DMS53 treated with DMSO at 0.1 percent for 48 hours (cell line): Measurements from ENCODE around the gene QRICH2.

Experiments used
- DNase-seq: peaks from one replicate; lab custom pipeline; 2025; ENCODE audit not compliant: unreplicated experiment; lab: John Stamatoyannopoulos, UW

QRICH2 gene

DNA sequence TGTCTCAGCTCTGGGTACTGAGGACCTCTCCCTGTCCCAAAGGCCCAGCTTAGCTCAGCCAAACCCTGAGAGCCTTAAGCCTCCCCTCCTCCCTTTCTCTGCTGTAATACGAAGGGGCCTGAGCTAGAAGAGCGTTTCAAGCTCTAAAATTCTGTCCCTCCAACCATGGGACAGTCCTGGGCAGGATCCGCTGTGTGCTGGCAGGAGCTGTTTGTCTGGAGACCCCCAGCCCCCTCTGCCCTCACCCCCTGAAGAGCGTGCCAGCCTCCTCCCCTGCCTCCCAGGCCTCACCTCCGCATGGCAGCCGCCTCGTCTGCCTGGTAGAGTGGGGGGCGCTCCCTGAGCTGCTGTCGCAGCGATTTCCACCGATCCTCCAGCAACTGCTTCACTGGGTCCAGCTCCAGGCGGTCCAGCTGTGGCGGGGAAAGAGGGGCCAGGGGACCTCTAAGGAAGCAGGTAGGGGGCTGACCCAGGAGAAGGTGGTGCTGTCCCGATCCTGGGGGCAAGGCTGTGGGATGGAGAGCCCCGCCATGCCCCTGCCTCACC lies 28.3 kb downstream of the QRICH2 start:
- no peak for DNase-seq

DNA sequence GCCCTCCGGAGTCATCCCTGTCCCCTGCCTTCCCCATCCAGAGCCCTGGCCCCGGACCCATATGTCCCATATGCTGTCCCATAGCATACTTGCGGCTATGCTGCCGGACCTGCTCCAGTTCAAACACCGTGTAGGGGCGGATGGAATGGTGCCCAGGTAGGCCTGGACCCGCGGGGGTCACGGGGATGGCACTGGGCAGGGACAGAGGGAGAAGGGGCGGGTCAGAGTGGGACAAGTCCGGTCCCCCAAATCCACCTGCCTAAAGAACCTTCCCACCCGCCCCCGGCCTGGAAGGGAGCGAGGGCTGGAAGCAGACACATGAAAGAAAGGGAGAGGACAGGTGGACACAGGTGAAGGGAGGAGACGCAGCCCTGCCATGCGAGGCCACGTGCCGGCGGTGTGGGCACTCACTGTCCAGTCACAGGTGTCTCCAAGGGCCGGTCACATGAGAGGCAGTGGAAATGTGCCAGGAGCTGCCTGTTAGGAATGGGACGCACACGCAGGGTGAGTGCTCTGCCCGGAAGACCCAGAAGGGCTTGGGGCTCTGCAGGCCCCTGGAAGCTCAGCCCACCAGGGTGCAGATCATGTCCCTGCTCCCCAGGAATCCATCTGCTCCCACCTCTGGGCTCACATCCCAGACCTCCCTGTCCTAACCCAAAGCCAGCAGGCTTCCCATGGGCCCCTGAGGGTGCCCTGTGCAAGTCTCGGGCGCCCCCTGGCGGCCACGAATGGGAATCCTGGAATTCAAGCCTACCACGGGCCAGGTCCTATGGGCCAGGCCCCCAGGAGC lies 28.9 kb downstream of the QRICH2 start:
- DNase-seq: peak; percentile 84

GRCh38 chr17:76278268-76278908 lies 29.7 kb downstream of the QRICH2 start:
- no peak for DNase-seq

GRCh38 chr17:76277300-76278267 lies 30.5 kb downstream of the QRICH2 start:
- no peak for DNase-seq

- no peak for DNase-seq
These were observed 31.4 kb downstream of the QRICH2 start for GRCh38 chr17:76276461-76277299.

GRCh38 chr17:76276069-76276431 lies 32.0 kb downstream of the QRICH2 start:
- DNase-seq: no peak

DNA sequence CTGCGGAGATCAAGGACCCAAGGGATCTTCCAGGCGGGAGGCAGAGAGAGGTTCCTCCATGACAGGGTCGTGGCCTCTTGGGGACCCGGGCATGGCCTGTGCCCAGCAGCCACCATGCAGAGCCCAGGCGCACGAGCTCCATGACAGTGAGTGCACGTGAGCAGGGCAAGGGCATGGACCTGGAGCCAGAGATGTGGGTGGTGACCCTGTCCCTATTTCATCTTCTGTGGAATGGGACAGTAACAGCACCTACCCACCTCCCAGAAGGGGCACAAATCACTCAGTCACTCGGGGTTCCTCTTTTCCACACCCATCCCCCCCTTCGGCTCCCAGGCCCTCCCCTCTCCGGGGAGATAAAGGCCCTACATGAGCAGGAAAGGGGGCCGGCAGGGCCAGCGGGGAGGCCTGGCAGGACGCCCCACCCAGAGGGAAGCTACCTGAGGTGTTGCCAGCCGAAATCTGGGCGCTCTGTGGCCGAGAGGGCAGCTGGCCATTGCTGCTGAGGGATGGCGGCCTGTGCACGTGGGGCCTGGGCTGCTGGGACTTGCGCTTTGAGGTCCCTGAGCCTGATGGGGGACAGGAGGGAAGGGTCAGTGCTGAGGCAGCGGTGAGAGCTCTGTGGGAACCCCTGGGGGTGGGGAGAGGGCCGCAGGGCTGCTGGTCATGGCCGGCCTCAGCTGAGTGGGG lies 32.6 kb downstream of the QRICH2 start:
- no peak for DNase-seq

DNA sequence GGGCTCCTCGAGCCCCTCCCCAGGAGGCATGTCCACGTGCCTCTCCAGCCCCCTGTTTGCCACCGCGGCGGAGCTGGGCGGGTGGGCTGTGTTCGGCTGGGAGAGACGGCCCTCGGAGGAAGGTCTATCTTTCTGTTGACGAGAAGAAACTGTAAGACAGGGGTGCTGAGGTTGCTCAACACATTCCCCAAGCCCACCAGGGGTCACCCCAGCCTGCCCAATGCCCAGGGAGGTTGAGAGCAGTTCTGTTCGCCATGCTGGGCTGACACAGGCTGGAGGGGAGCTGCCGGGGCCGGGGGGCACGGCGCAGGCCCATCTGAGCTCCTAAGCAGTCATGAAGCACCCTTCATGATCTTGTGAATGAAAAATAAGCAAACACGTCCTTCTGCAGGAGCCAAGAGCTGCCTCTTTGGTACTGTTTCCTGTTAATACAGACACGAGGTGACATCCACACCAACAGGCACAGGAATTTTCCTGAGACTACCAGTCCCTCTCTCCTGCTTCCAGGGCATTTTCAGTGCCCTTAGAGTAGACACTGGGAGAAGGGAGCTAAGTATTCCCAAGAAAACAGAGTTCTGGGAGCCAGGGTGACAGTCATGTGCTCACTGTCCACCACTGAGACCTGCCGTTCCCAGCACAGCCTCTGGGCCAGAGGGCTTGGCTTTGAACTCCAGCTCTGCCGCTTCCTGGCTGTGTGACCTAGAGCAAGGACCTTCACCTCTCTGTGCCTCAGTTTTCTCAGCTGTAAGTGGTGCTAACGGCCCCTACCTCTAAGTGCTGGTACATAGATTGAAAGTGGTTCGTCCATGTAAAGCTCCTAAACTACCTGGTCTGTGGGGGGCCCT lies 33.7 kb downstream of the QRICH2 start:
- DNase-seq: peak; percentile 7

GRCh38 chr17:76273445-76274111 lies 34.5 kb downstream of the QRICH2 start:
- DNase-seq: no peak

- DNase-seq: no peak
These were observed 35.3 kb downstream of the QRICH2 start for GRCh38 chr17:76272541-76273444.

DNA sequence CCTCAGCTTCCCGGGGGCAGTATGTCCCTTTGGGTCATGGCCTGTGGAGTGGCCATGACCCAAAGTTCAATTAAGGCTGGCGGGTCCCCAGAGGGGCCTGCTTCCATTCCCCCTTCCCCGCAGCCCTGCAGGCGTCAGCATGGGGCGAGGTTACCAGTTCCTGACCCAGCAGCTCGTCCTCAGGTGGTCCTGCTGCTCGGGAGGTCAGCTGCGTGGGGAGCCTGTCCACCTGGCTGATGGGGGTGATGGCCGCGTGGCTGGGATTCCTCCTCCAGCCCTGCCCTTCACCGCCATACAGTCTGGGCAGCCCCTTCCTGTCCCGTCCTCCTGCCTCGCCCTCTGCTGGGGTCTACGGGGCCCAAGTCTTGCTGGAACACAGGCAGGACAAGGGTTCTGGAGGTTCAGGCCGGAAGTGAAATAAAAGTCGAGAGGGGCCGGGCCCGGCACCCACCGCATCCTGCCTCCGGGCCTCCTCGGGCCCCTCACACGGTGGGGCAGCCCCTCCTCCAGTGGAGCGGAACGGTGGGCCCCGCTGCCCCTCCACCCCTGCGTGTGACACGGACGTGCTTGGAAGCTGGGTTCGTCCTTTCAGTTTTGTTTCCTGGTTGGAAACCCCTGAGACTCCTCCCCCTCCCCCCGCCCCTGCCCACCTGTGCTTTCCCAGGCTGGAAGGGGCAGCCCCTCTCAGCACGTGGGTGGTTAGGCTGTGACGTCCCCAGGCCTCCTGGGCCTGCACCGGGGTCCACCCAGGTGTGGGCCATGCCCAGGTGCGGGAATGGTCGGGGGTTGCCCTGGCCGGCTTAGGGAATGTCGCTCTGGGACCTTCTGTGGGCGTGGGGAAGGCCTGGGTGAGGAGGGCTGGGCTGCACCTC lies 36.2 kb downstream of the QRICH2 start:
- no peak for DNase-seq

- DNase-seq: no peak
These were observed 37.1 kb downstream of the QRICH2 start for GRCh38 chr17:76270770-76271668.

- DNase-seq: no peak
These were observed 37.9 kb downstream of the QRICH2 start for GRCh38 chr17:76270127-76270592.

- DNase-seq: no peak
These were observed 38.8 kb downstream of the QRICH2 start for GRCh38 chr17:76268991-76269981.
